Brain microvascular endothelial cell (primary cell): Measurements from ENCODE around the gene BTBD9.

Experiments used
- DNase-seq: peaks from one replicate; pipeline ENCODE4 v3.0.0-alpha.2; 2020
- H3K27ac ChIP-seq: fragments of 250-450 bp; sonication (Bioruptor Pico); 2 replicates; pipeline ENCODE4 v1.5.1; 2020; ENCODE audit warnings: mild to moderate bottlenecking, moderate library complexity
- H3K27me3 ChIP-seq: fragments of 250-450 bp; sonication (Bioruptor Pico); replicated peaks from 2 replicates; pipeline ENCODE4 v1.5.1; 2020; ENCODE audit warnings: mild to moderate bottlenecking
- H3K36me3 ChIP-seq: fragments of 250-450 bp; sonication (Bioruptor Pico); replicated peaks from 2 replicates; pipeline ENCODE4 v1.5.1; 2020; ENCODE audit warnings: mild to moderate bottlenecking
- H3K4me3 ChIP-seq: 2 replicates; pipeline ENCODE4 v1.5.1; 2011; ENCODE audit warnings: low read depth, mild to moderate bottlenecking, control low read depth, low read length, moderate library complexity
- CTCF ChIP-seq: IDR thresholded peaks from 2 replicates; pipeline ENCODE4 v1.5.1; 2011; ENCODE audit warnings: low read depth, mild to moderate bottlenecking, moderate library complexity, low read length, control low read depth, inconsistent platforms; ENCODE audit errors: missing control alignments
- in situ Hi-C: cut with HindIII; loops from 2 replicates; pipeline ENCODE4 v1.10.0; 2017; ENCODE audit warnings: low sequenced_read_pairs, low pct_ligation_motif_present

BTBD9 gene

GRCh38 chr6:38241200-38241871, 398.4 kb downstream of the BTBD9 start:
- in situ Hi-C loops = no loop called here
- Histone ChIP-seq H3K27me3 (no peaks in the 10 kb centered on the region), H3K27ac (no peak overlapping the region), H3K36me3 (no peaks in the 10 kb centered on the region), H3K4me3 (no peak overlapping the region)
- no peak for DNase-seq
- TF ChIP-seq CTCF = no peak

- in situ Hi-C loops = no loop called here
- no peak for DNase-seq
- no peak overlapping the region for H3K27ac ChIP-seq
- H3K27me3 ChIP-seq = no peaks in the 10 kb centered on the region
- no peak overlapping the region for H3K4me3 ChIP-seq
- no peak for TF ChIP-seq CTCF
- no peaks in the 10 kb centered on the region for H3K36me3 ChIP-seq
Observed at GRCh38 chr6:38239719-38240451, 399.8 kb downstream of the BTBD9 start.

- Histone ChIP-seq H3K36me3 (no peaks in the 10 kb centered on the region), H3K27ac (no peak overlapping the region), H3K4me3 (no peak overlapping the region), H3K27me3 (no peaks in the 10 kb centered on the region)
- no peak for TF ChIP-seq CTCF
- in situ Hi-C loops = no loop called here
- DNase-seq = no peak
Observed at GRCh38 chr6:38236631-38237030, 403.1 kb downstream of the BTBD9 start.

- in situ Hi-C loops = no loop called here
- Histone ChIP-seq H3K36me3 (no peaks in the 10 kb centered on the region), H3K27ac (no peak overlapping the region), H3K4me3 (no peak overlapping the region), H3K27me3 (no peaks in the 10 kb centered on the region)
- TF ChIP-seq CTCF = no peak
- DNase-seq = no peak
Observed at GRCh38 chr6:38234934-38235682, 404.6 kb downstream of the BTBD9 start.

- H3K27me3 ChIP-seq = no peaks in the 10 kb centered on the region
Observed at GRCh38 chr6:38234141-38234540, 405.6 kb downstream of the BTBD9 start.

More at GRCh38 chr6:38234141-38234540, 405.6 kb downstream of the BTBD9 start:
- no peak overlapping the region for H3K4me3 ChIP-seq
- no peak for TF ChIP-seq CTCF
- in situ Hi-C loops = no loop called here
- no peaks in the 10 kb centered on the region for H3K36me3 ChIP-seq
- H3K27ac ChIP-seq = no peak overlapping the region
- DNase-seq = no peak
